Neural progenitor cell (in vitro differentiated cells): ENCODE data around the gene RNF125. TPM values are rescaled to one million over a fixed set of nuclear protein-coding genes. Genes with fewer than 3 reads are reported as not detected.

Experiments
- DNase-seq: peaks from one replicate; pipeline ENCODE4 v3.0.0-alpha.2; 2016; ENCODE audit warnings: low spot score
- H2AFZ ChIP-seq: fragments of 200-600 bp; sonication (generic); replicated peaks from 2 replicates; pipeline ENCODE4 v1.6.1; 2016; ENCODE audit warnings: antibody characterized with exemption
- H3F3A ChIP-seq: fragments of 200-600 bp; sonication (generic); 2 replicates; pipeline ENCODE4 v1.6.1; 2016; ENCODE audit warnings: antibody characterized with exemption, low read depth
- H3K27ac ChIP-seq: fragments of 200-600 bp; sonication (generic); 2 replicates; pipeline ENCODE4 v1.5.1; 2016; ENCODE audit warnings: mild to moderate bottlenecking
- H3K27me3 ChIP-seq: fragments of 200-600 bp; sonication (generic); 2 replicates; pipeline ENCODE4 v1.6.1; 2016; ENCODE audit warnings: mild to moderate bottlenecking, moderate library complexity
- H3K36me3 ChIP-seq: fragments of 200-600 bp; sonication (generic); 2 replicates; pipeline ENCODE4 v1.5.1; 2016
- H3K4me1 ChIP-seq: fragments of 200-600 bp; sonication (generic); 2 replicates; pipeline ENCODE4 v1.6.1; 2016; ENCODE audit warnings: mixed run types
- H3K4me2 ChIP-seq: fragments of 200-600 bp; sonication (generic); 2 replicates; pipeline ENCODE4 v1.6.1; 2016
- H3K4me3 ChIP-seq: fragments of 200-600 bp; sonication (generic); 2 replicates; pipeline ENCODE4 v1.5.1; 2016
- H3K79me2 ChIP-seq: fragments of 200-600 bp; sonication (generic); 2 replicates; pipeline ENCODE4 v1.6.1; 2016; ENCODE audit warnings: low read depth
- H3K9ac ChIP-seq: fragments of 200-600 bp; sonication (generic); 2 replicates; pipeline ENCODE4 v1.6.1; 2016
- H3K9me3 ChIP-seq: fragments of 200-600 bp; sonication (generic); 2 replicates; pipeline ENCODE4 v1.5.1; 2016; ENCODE audit warnings: low read depth
- H4K20me1 ChIP-seq: fragments of 200-600 bp; sonication (generic); 2 replicates; pipeline ENCODE4 v1.6.1; 2016; ENCODE audit warnings: low read depth
- H3K27ac Mint-ChIP-seq: 3 replicates; pipeline ENCODE4 v1.8.0; 2021; ENCODE audit warnings: mixed read lengths
- H3K27me3 Mint-ChIP-seq: 2 replicates; pipeline ENCODE4 v1.8.0; 2022; ENCODE audit warnings: low read depth, mild to moderate bottlenecking, inconsistent platforms, moderate library complexity, mixed read lengths; ENCODE audit not compliant: insufficient read depth
- H3K36me3 Mint-ChIP-seq: 3 replicates; pipeline ENCODE4 v1.8.0; 2021; ENCODE audit warnings: mixed read lengths
- H3K4me1 Mint-ChIP-seq: 3 replicates; pipeline ENCODE4 v1.8.0; 2021; ENCODE audit warnings: mixed read lengths
- H3K4me3 Mint-ChIP-seq: 3 replicates; pipeline ENCODE4 v1.8.0; 2021; ENCODE audit warnings: mild to moderate bottlenecking, moderate library complexity, mixed read lengths
- H3K9me3 Mint-ChIP-seq: 3 replicates; pipeline ENCODE4 v1.8.0; 2020; ENCODE audit warnings: mixed read lengths
- CTCF ChIP-seq: fragments of 200-600 bp; sonication (generic); IDR thresholded peaks from 2 replicates; pipeline ENCODE4 v1.5.1; 2017; ENCODE audit warnings: antibody characterized with exemption, mild to moderate bottlenecking
- EZH2 ChIP-seq: fragments of 200-600 bp; sonication (generic); IDR thresholded peaks from 2 replicates; pipeline ENCODE4 v1.6.1; 2017; ENCODE audit warnings: antibody characterized with exemption, mild to moderate bottlenecking, moderate library complexity
- EZH2phosphoT487 ChIP-seq: fragments of 200-600 bp; sonication (generic); IDR thresholded peaks from 2 replicates; pipeline ENCODE4 v1.6.1; 2017; ENCODE audit warnings: antibody characterized with exemption
- total RNA-seq: library from RNA; depleted of rRNA; stranded (reverse); fragments of >200 nt; gene quantifications from 2 replicates; pipeline ENCODE4 v1.2.3, GENCODE V29; 2015; ENCODE audit warnings: low replicate concordance

The RNF125 gene
- total RNA-seq, 1 donor from 2014 or later = 10.2 TPM

- H3K27ac Mint-ChIP-seq = no peak overlapping the region
- Histone ChIP-seq H3K4me2 (no peak overlapping the region), H3K79me2 (peaks cover 35% of the 10 kb centered on the region), H3K9ac (no peak overlapping the region), H3K27me3 (no peaks in the 10 kb centered on the region), H3F3A (no peaks in the 10 kb centered on the region), H3K4me1 (no peaks in the 10 kb centered on the region), H3K36me3 (peaks cover 19% of the 10 kb centered on the region), H2AFZ (no peak overlapping the region), H3K27ac (no peak overlapping the region), H4K20me1 (no peaks in the 10 kb centered on the region), H3K9me3 (no peaks in the 10 kb centered on the region), H3K4me3 (no peak overlapping the region)
- no peaks in the 10 kb centered on the region for H3K9me3 Mint-ChIP-seq
- peaks cover 32% of the 10 kb centered on the region for H3K36me3 Mint-ChIP-seq
- no peaks in the 10 kb centered on the region for H3K4me1 Mint-ChIP-seq
- H3K4me3 Mint-ChIP-seq = no peak overlapping the region
- TF ChIP-seq CTCF (no peak), EZH2phosphoT487 (no peak), EZH2 (no peak)
- H3K27me3 Mint-ChIP-seq = no peaks in the 10 kb centered on the region
- DNase-seq = no peak
Measured at GRCh38 chr18:32122039-32122438, 103.4 kb downstream of the RNF125 start.

Other genes starting within 250 kb of the RNF125 start
- gene TRAPPC8, start 75.7 kb upstream of the RNF125 start, total RNA-seq = 46.4 and 51.5 TPM in 2 replicates
- 69.4 and 83.8 TPM in 2 replicates for gene RNF138, start 73.0 kb downstream of the RNF125 start, total RNA-seq
- not detected in 2 replicates for gene MEP1B, start 171.2 kb downstream of the RNF125 start, total RNA-seq